Gastroesophageal sphincter (tissue), 3 donors: ENCODE results near the gene UIMC1.

ENCODE experiments used
- CTCF ChIP-seq, 4 experiments: fragments of 200-600 bp in 2 of 4; fragments of 450-650 bp in 2 of 4; sonication (generic) in 1 of 4; IDR thresholded peaks; one replicate each; pipeline ENCODE4 v1.5.1; 2017 to 2019; ENCODE audit warnings: antibody characterized with exemption in 4 of 4, mild to moderate bottlenecking in 2 of 4, moderate library complexity in 2 of 4
- POLR2A ChIP-seq, 2 donors: fragments of 450-650 bp; IDR thresholded peaks; one replicate each; pipeline ENCODE4 v1.6.1; 2017; ENCODE audit warnings: antibody characterized with exemption in 2 of 2, mild to moderate bottlenecking in 2 of 2, moderate library complexity in 1 of 2

- TF ChIP-seq CTCF (IDR thresholded peaks at IDR 0.05) (no peak), POLR2A (IDR thresholded peaks at IDR 0.05) (no peak)
These were observed 50.7 kb downstream of the UIMC1 start for GRCh38 chr5:176955895-176956294.
